Fibroblast of peridontal ligament (primary cell): ENCODE results near the gene KREMEN1.

ENCODE experiments used
- DNase-seq: peaks from one replicate; pipeline ENCODE4 v3.0.0-alpha.2; 2010; ENCODE audit errors: extremely low read depth

Gene KREMEN1

DNA sequence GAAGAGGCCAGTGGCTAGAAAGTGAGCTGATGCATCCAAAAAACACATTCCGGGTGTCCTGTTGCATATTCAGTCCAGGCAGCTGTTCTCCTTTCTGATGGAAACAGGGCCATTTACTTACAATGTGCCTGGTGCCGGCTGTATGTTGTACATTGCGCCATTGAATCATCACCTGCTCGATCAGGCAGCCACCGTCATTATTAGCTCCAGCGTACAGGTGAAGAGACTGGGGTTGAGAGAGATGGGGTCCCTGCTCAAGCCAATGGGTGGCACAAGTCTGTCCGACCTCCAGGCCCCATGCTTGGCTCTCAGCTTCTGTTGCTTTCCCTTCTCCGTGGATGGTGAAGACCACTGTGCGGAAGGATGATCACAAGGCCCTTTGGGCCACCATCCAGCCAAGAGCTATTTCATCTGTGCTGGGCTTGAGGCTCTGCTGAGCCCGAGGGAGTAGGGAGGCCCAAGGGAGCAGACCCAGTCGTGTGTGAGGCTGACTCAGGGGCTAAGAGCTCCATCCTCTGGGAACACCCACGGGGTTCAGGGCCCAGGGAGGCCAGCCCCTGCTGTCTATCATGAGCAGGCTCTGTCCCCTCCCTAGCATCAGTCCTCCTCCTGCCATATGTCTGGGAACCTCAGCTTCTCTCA lies 112.1 kb downstream of the KREMEN1 start:
- DNase-seq: no peak

DNA sequence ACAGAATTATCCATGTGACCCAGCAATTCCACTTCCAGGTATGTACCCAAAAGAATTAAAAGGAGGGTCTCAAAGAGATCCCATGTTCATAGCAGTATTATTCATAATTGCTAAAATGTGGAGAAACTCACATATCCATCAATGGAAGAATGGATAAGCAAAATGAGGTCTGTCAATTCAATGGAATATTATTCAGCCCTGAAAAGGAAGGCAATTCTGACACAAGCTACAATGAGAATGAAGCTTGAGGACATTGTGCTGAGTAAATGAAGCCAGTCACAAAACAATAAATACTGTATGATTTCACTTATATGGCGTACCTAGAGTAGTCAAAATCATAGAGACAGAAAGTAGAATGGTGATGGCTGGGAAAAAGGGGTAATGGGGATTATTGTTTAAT lies 113.5 kb downstream of the KREMEN1 start:
- no peak for DNase-seq

DNA sequence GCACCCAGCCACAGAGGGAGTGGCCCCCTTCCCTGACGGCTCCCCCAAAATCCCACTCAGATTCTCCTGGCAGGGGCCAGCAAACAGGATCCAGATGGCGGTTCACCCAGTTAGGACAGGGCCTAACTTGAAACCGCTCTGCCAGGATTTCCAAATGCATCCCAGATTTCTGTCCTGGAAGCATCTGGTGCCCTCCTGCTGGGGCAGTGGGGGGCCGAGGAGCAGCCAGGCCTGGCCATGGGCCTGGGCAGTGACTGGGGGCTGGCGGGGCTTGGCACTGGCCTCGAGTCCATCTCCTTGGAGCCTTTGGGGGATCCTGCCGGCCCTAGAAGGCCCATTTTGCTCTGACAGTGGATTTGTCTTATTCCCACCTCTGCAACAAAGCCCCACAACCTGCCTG lies 115.0 kb downstream of the KREMEN1 start:
- DNase-seq: no peak

DNA sequence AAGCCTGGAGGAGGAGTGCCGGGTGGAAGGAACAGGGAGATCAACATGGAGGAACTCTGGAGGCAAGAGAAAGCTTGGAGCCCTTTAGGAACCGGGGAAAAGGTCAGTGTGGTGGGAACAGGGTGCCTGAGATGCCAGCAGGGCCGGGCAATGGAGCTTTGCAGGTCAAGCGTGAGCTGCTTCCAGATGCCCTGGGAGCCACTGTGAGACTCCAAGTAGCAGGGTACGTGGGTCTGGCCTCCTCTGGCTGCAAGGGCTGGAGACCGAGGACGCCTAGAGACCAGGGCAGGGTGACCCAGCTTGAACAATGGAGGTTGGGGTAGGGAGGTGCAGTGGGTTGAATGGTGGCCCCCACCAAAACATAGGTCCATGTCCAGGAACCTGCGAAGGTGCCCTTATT lies 117.2 kb downstream of the KREMEN1 start:
- no peak for DNase-seq

DNA sequence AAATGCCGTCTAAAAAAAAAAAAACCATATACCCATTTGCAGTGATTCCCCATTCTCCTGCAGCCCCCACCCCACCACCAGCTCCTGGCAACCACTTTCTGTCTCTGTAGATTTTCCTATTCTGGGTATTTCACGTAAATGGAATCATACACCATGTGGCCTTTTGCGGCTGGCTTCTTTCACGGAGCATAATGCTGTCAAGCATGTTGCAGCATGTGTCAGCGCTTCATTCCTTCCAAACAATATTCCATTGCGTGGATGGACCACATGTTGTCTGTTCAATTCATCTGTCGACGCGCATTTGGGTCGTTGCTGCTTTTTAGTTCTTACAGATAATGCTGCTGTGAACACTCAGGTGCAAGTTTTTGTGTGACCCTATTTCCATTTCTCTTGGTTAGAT lies 118.1 kb downstream of the KREMEN1 start:
- DNase-seq: no peak

DNA sequence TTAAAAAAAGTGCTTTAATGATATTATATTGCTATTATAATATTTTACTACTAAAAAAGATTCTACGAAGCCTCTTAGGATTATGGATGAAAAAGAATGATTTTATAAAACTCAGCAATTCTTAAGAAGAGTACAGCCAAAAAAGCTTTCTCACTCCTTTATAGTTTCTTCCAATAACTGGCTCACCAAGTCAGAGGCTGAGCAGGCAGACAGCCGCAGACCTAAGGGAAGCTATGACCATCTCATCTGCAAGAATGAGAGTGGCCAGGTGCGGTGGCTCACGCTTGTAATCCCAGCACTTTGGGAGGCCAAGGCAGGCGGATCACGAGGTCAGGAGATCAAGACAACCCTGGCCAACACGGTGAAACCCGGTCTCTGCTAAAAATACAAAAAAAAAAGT lies 120.2 kb downstream of the KREMEN1 start:
- no peak for DNase-seq

DNA sequence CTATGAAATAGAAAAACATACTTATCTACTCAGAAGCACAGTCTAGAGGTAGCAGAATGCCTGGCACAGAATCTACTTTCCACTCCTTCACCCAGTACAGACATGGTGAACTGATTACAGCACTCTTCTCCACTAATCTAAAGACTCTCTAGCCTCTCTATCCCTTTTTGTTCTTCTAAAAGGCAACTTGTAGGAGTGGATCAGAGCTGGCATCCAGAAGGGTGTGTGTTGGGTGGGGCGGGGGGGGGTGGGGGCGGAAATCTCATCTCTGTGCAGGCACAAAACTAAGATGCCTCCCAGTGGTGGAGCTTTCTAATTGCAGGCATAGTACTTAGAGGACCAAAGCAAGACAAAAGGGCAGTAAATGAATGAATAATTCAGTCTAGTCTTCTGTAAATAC lies 121.3 kb downstream of the KREMEN1 start:
- no peak for DNase-seq

DNA sequence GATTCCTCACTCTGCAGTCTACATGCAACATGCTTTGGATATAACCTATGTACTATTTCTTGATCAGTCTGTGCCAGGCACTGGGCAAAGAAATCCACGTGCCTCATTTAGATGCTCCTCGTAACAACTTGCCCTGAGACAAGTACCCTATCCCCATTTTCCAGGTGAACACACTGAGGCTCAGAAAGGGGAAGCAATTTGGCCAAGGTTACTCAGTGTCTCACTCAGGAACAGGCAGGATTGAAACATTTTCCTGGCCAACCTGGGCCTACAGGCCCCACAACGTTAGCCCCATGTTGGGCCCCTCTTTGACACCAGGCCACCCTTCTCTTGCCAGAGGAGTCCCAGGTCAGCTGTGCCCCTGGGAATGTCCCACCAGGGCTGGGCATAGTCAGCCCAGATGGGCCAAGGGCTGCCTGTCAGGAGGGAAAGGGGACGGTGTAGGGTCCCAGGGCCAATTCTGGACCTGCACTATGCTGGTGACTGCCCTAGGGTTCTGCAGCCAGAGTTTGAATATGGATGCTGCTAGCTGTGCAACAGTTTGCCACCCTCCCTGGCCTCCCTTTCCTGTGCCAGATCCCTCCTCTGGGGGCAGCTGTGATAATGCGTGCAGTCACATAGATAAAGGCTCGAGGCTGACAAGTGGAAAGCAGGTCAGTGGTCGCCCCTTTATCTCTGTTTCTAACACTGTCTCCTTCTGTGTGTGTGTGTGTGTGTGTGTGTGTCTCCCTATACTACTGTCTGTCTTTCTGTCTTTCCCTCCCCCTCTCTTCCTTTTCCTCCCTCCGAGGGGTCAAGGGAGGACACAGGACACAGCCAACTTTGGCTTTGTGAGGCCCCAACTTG lies 122.5 kb downstream of the KREMEN1 start:
- DNase-seq: no peak

DNA sequence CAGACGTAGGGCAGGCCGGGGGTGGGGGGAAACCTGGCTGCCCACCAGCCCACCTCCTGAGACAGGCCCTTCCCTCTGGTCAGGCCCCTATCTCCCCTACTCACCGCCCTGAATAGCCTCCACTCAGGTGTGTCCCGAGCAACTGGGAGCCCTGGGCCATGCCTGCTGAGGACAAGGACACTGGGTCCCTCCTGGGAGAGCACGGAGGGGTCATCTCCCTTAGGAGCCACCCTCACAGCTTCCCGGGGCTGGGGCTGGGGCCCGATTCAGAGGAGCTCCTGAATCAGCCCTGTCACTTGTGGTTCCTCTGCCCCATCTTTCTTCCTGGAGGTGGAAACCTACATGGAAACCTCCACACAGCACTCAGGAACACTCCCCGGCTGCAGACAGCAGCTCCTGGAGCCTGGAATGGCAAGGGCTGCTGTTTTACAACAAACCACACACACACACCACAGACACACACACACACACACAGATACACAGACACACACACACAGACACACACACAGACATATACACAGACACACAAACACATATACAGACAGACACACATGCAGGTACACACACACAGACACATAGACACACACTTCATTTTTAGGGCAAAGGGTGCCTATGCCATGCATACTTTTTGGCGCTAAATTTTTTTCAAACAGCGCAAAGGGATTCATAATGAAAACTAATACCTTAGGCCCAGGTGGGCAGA lies 123.3 kb downstream of the KREMEN1 start:
- DNase-seq: no peak

DNA sequence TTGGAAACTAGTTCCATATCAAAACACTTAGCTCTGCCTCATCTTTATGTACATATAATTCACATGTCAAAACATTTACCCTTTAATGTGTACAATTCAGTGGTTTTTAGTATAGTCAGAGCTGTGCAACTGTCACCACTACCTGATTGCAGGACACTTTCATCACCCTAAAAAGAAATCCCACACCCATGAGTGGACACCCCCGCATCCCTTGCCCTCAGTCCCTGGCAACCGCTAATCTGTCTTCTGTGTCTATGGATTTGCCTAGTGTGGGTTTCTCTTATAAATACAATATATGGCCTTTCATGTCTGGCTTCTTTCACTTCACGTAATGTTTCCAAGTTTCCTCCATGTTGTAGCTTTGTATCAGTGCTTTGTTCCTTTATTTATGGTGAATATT lies 124.3 kb downstream of the KREMEN1 start:
- no peak for DNase-seq

DNA sequence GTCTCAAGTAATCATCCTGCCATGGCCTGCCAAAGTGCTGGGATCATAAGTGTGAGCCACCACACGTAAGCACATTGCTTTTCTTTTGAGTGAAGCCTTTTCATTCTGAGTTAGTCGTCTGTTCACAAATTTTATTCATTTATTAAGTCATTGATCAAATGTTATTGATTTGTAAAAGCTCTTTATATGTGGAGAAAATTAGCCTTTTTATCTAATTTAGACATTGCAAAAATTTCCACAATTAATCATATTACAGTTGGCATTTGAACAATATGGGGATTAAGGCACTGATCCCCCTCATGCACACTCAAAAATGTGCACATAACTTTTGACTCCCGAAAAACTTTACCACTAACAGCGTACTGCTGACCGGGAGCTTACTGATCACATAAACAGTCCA lies 125.4 kb downstream of the KREMEN1 start:
- no peak for DNase-seq

DNA sequence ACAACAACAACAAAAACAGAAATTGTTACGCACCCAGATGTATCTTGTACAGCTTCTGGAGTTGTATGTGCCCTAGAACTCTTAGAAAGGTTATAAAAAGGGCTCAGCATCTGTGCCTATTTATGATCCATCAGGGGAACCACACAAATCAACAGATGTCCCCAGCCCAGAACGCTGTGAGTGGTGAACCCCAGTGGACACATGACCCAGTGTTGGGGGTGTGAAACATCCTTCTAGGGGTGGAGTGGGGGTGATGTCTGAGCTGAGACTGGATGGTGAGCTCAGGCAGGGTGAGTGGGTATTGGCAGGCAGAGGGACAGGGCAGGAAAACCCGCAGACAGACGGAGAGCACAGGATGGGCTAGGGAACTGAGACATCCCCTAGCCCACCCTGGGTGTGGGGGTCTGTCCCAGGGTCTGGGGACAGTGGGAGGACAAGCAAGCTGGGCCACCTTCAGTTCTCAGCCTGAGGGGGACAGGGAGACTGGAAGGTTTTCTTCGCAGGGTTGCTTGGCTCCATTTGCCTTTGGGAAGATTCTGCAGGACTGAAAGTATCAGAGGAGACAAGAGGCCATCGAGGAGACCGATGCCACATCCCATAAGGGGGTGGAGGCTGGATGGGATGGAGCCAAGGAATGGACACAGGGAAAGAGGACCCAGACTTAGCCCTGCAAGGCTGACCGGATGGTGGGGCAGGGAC lies 127.0 kb downstream of the KREMEN1 start:
- DNase-seq: no peak

DNA sequence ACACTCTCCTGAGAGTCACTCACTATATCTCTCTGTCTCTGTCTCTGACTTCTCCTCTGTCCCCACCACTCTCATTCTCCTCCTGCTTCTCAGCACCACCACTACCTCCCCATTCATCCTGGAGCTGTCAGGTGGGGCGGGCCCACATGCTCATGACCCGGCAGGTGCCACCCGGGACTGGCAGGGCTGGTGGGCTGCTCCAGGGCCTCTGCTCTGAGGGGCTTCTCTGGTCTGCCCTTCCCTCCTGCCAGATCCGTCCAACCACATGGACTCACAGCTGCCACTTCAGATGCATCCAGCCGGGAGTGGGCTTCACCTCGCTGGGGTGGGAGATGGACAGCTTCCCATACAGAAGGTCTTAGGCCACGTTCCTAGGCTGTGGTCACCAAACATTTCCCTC lies 128.1 kb downstream of the KREMEN1 start:
- no peak for DNase-seq

DNA sequence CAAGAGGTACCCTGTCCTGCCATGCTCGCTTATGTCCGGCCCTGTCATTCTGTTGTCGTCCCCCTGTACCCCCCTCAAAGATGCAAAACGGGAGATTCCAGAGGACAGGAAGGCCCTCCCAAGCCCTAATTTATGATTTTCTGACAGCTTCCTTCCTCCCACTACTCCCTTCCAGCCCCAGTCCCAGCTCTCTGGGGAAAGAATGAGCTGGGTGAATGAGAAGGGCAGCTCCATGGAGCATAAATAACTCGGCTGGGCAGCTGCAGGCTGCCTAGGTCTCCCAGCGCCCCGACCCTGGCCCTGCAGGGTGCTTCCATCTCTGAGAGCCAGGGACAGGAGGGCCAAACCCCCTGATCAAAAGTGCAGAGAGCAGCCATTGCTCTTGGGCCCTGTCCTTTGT lies 128.9 kb downstream of the KREMEN1 start:
- no peak for DNase-seq

DNA sequence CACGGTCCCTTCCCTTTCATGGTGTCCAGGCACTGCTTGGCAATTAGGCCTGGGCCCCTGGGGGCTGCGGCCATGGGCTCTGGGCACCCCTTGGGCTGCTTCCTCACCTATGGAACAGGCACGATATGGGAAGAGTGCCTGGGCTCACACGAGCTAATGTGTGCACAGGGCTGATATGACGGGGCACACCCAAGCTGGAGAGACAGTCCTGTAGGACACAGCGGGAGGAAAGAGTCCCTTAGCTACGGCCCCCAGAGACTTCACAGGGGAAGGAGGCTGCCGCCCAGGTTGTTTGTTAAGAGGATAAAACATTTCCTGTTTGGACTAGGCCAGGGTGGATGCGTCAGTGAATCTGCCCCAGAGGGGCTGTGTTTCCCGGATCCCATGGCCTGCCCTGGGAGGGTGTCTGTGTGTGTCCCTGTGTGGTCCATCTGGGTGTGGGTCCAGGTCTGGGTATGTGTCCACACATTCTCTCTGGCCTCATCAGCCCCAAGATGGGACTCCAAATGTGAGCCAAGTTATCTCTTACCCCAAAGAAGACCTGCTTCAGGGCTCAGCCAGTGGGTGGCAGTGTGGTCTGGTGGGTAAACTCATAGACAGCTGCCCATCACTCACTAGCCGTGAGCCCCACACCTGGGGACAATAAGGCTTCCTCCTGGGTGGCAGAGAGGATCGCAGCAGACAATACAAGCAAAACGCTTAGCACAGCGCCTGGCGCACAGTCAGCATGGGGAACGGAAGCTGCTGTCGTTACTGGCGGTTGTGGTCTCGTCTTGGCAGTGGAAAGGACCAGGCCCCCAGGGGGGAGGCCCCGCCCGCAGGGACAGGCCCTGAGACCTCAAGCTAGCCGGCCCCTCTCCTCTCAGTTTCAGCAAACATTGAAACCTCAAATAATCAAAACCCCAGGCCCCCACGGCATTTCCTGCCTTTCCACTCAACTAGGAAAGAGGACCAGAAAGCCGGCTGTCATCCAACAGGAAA lies 129.7 kb downstream of the KREMEN1 start:
- peak; percentile 27 for DNase-seq

DNA sequence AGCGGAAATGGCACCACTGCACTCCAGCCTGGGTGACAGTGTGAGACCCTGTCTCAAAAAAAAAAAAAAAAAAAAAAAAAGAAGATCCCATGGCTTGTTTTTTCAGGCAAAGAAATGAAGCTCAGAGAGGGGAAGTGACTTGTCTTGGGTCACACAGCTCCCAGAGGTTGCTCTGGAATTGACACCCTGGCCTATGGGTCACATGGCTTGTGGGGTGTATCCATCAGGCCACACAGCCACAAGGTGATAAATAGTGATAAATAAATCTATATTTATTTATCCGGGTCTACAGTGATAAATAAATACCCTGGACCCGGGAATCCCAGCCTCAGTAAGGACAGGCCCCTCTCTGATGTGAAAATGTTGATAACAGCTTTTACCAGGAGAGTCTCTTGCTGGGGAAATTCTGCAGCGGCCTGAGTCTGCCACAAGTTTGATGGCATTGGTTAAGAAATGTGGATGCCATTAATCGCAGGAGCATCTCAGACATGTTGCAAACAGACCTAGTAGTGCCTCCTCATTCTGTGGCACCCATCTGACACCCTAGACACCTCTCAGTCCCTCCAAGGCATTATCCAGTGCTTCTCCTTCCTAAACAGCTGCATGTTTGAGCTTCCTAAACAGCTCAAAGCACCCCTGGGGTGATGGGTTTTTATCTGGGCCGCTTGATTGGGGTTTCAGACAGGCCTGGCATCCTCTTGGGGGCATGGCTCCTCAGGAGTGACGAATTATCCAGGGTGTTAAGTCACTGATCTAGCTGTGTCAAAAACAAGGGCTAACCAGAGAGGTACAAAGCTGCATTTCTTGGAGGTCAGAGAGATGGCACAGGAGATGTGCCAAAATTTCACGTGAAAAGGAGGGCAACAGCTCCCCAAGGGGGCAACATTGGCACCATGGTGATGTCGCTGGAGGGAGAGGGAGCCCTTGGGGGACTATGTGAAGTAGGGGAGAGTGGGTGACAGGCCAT lies 130.9 kb downstream of the KREMEN1 start:
- DNase-seq: no peak

DNA sequence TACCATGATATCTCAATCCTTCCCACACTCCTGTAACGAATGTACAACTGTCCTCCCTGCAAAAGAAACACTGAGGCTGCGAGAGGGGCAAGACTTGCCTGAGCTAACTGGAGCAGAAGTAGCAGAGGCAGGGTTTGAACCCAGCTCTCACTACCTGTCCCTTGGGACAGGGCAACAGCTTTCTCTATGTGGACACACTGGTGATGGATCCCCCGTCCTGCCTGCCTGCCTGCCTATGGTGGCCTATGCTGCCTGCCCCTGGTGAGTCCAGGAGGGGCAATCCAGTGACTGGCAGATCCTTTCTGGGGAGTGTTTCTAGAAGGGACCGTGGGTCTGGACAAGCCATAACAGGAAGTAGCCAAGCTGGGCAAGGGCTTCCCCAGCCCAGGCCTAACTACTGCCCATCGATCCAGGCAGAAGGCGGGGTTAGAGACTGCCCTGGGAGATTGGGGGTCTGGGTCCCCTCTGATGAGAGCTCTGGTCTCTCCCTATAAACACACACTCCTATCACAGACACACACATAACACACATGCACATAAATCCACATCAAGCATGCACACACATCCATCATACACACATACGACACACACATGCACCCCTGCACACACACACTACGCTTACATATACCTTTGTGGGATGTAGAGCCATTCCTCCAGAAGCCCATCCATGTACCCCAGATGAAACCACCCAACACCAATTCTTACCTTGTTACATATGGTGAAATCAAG lies 131.8 kb downstream of the KREMEN1 start:
- DNase-seq: no peak

DNA sequence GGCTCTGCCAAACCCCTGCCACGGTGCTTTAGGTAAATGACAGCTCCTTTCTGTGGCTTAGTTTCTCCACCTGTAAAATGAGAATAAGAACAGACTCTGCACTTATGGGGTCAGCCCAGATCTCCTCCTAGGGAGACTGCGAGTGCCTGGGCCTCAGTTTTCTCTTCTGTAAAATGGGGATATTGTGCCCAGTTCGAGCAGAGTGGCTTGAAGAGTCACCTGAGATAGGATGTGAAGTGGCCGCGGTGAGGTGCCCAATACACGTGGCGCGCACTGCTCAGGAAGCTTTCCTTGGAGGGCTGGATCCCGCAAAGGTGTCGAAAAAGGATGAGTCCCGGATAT lies 132.4 kb downstream of the KREMEN1 start:
- DNase-seq: no peak
